Measurements from ENCODE around the gene SRPK1.

GRCh38 chr6:35892482-35892881, 28.4 kb downstream of the SRPK1 start:
- TF ChIP-seq CTCF (conservative IDR thresholded peaks at IDR 0.05; ENCODE audit: low read depth, low read length) (no peak), EZH2 (IDR thresholded peaks at IDR 0.05; ENCODE audit: low read length, unreplicated experiment) (no peak), EZH2phosphoT487 (IDR thresholded peaks at IDR 0.05; ENCODE audit: borderline replicate concordance, low read length) (no peak)

Data from PC-3 (cell line).